BLaER1 (cell line): Measurements from ENCODE around the gene CTPS1.

Experiments
- H3K27ac ChIP-seq: shearing (Covaris generic); formaldehyde crosslinking; 2 replicates; pipeline ENCODE4 v1.8.1; 2022
- H3K27me3 ChIP-seq: shearing (Covaris generic); formaldehyde crosslinking; 2 replicates; pipeline ENCODE4 v1.8.1; 2022
- H3K36me3 ChIP-seq: shearing (Covaris generic); formaldehyde crosslinking; 2 replicates; pipeline ENCODE4 v1.8.1; 2022
- H3K4me1 ChIP-seq: shearing (Covaris generic); formaldehyde crosslinking; 2 replicates; pipeline ENCODE4 v1.8.1; 2022
- H3K4me2 ChIP-seq: shearing (Covaris generic); formaldehyde crosslinking; 2 replicates; pipeline ENCODE4 v1.8.1; 2022
- H3K4me3 ChIP-seq: shearing (Covaris generic); formaldehyde crosslinking; 2 replicates; pipeline ENCODE4 v1.8.1; 2022
- H3K9ac ChIP-seq: shearing (Covaris generic); formaldehyde crosslinking; 2 replicates; pipeline ENCODE4 v1.8.1; 2022
- H3K9me3 ChIP-seq: shearing (Covaris generic); formaldehyde crosslinking; 2 replicates; pipeline ENCODE4 v1.8.1; 2022
- H4K20me1 ChIP-seq: shearing (Covaris generic); formaldehyde crosslinking; 2 replicates; pipeline ENCODE4 v1.8.1; 2022
- Cebpa-rat ChIP-seq: shearing (Covaris generic); IDR thresholded peaks from 2 replicates; pipeline ENCODE4 v1.8.1; 2022

The CTPS1 gene

DNA sequence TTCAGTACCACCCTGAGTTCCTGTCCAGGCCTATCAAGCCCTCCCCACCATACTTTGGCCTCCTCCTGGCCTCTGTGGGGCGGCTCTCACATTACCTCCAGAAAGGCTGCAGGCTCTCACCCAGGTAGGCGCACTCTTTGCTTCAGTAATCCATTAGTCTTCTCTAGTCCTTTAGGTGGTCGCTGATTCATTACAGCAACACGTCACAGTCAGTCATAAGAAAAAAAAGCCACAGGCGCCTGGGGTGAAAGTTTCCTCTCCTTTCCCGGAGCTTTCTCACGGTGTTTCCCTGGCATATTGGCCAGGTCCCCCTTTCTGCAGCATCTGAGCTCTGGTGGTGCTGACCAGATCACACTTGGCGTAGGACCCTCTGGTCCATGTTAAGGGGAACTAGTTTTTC is 30.0 kb downstream of the CTPS1 start:
- Histone ChIP-seq H3K27me3 (no peaks in the 10 kb centered on the region), H3K27ac (peak overlapping the region; percentile 99), H3K4me1 (peaks cover 95% of the 10 kb centered on the region), H3K9me3 (no peaks in the 10 kb centered on the region), H3K4me2 (peak overlapping the region; percentile 79), H4K20me1 (no peaks in the 10 kb centered on the region), H3K4me3 (no peak overlapping the region), H3K9ac (0 out of 2 replicates have a peak overlapping the region, but pooled peaks have one; percentile 17), H3K36me3 (peaks cover 99% of the 10 kb centered on the region)
- no peak for TF ChIP-seq Cebpa-rat

DNA sequence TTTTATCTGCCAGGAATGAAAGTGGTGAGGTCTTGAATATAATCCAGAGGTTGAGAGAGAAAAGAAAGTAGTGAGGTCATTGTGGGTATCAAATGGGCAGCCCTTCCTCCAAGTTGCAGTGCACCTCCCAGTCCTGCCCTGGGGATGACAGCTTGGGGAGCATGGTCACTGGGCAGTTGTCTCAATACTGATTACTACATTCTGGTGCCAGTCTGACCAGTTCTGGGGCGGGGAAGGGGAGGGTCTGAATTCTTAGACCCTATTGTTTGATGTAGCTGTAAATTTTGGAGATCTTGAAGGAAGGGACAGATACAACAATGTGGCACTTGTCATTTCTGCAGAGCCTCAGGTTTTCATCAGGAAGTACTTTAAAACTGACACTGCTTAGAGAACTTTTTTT is 30.8 kb downstream of the CTPS1 start:
- no peak for TF ChIP-seq Cebpa-rat
- Histone ChIP-seq H3K9ac (0 out of 2 replicates have a peak overlapping the region, but pooled peaks have one; percentile 17), H3K4me1 (peaks cover 95% of the 10 kb centered on the region), H3K4me2 (peak overlapping the region; percentile 79), H3K9me3 (no peaks in the 10 kb centered on the region), H3K27me3 (no peaks in the 10 kb centered on the region), H4K20me1 (no peaks in the 10 kb centered on the region), H3K36me3 (peaks cover 90% of the 10 kb centered on the region), H3K4me3 (no peak overlapping the region), H3K27ac (peak overlapping the region; percentile 99)

DNA sequence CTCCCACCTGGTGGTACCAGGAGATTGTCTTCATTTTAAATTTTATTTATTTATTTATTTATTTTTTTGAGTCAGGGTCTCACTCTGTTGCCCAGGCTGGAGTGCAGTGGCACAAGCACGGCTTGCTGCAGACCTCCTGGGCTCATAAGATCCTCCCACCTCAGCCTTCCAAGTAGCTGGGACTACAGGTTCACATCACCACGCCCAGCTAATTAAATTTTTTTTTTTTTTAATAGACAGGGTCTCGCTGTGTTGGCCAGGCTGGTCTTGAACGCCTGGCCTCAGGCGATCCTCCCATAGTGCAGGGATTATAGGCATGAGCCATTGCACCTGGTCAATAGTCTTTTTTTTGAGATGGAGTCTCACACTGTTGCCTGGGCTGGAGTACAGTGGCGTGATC is 33.5 kb downstream of the CTPS1 start:
- H3K36me3 ChIP-seq, result peaks cover 82% of the 10 kb centered on the region

DNA sequence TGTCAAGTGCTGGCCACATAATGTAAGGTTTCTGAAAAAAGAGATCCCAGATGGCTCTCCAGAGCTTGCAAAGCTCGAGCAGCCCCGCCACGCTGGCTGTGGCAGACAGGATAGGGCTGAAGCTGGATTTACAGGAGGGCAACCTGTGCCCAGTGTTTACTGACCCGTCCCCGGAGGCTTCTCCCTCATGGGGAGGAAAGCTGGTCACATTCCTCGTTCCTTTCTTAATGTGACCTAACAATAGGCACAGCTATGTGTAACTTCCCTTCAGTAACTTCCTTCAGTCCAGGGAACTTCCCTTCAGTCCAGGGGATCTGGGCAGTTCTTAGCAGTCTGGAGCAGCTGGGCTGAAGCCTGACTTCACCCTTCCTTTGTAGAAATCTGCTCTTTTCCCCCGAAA is 34.3 kb downstream of the CTPS1 start:
- 0 out of 2 replicates have a peak overlapping the region, but pooled peaks have one; percentile 34 for H3K4me3 ChIP-seq
- H3K27ac ChIP-seq, result peak overlapping the region; percentile 99
- H3K4me1 ChIP-seq, result peaks cover 100% of the 10 kb centered on the region
- H3K27me3 ChIP-seq, result no peaks in the 10 kb centered on the region
- peak overlapping the region; percentile 85 for H3K9ac ChIP-seq
- H3K36me3 ChIP-seq, result peaks cover 81% of the 10 kb centered on the region
- H3K4me2 ChIP-seq, result peak overlapping the region; percentile 79
- H3K9me3 ChIP-seq, result no peaks in the 10 kb centered on the region
- H4K20me1 ChIP-seq, result no peaks in the 10 kb centered on the region
- TF ChIP-seq Cebpa-rat, result no peak

More for the DNA sequence above, 33.5 kb downstream of the CTPS1 start:
- no peaks in the 10 kb centered on the region for H3K9me3 ChIP-seq
- H4K20me1 ChIP-seq, result no peaks in the 10 kb centered on the region
- H3K4me2 ChIP-seq, result peak overlapping the region; percentile 79
- no peak overlapping the region for H3K4me3 ChIP-seq
- peak overlapping the region; percentile 85 for H3K9ac ChIP-seq
- H3K27ac ChIP-seq, result peak overlapping the region; percentile 99
- H3K27me3 ChIP-seq, result no peaks in the 10 kb centered on the region
- H3K4me1 ChIP-seq, result peaks cover 95% of the 10 kb centered on the region
- TF ChIP-seq Cebpa-rat, result no peak

DNA sequence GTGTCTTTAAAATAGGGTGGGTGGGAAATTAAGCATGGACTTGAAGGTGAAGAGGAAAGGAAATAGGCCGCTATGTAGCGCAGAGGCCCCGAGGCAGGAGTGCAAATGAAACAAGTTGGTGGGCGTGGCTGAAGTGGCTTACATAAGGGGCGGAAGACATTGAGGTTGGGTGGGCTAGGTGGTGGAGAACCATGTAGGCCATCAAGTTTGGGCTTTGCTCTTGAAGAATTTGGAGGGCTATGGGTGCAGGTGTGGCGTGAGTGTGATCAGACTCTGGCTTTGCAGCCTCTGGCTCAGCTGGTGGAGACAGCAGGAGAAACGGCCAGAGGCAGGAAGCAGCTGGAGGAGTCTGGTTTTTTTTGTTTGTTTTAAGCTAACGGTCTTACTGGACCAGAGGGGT is 35.4 kb downstream of the CTPS1 start:
- peaks cover 100% of the 10 kb centered on the region for H3K4me1 ChIP-seq
- no peak for TF ChIP-seq Cebpa-rat
- peak overlapping the region; percentile 85 for H3K9ac ChIP-seq
- H4K20me1 ChIP-seq, result no peaks in the 10 kb centered on the region
- peak overlapping the region; percentile 99 for H3K27ac ChIP-seq
- H3K9me3 ChIP-seq, result no peaks in the 10 kb centered on the region
- peak overlapping the region; percentile 79 for H3K4me2 ChIP-seq
- H3K36me3 ChIP-seq, result peaks cover 75% of the 10 kb centered on the region
- peak overlapping the region; percentile 34; the same call in 1 of the 2 replicates for H3K4me3 ChIP-seq
- H3K27me3 ChIP-seq, result no peaks in the 10 kb centered on the region

DNA sequence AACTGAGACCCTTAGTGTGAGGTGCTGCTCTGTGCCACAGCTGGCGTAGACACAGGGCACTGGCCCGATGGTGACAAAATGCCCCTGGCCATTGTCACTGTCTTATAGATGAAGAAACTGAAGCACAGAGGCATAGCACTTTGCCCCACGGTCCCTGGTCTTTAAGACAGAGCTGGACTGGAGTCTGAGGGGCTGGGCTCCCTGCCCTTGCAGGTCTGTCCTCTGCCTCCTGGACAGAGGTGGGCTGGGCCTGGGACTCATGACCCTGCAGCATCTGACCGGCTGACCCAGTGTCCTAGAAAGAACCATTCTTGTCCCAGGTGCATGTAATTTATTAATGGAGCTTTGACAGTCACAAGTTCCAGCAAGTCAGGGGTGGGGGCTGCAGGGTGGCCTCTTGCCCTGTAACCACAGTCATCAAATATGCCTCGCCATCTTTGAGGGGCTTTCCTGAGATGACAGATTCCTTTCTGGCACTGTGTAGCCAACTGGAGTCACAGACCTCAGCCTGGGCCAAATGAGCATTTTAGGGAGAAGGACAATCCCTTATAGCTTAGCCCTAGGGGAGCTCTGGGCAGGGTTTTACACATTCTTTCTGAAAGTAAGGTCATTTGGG is 35.9 kb downstream of the CTPS1 start:
- Histone ChIP-seq H3K4me1 (peaks cover 100% of the 10 kb centered on the region), H3K4me2 (peak overlapping the region; percentile 79), H3K4me3 (peak overlapping the region; percentile 29), H3K27me3 (no peaks in the 10 kb centered on the region), H3K36me3 (peaks cover 75% of the 10 kb centered on the region), H3K9ac (peak overlapping the region; percentile 85), H4K20me1 (no peaks in the 10 kb centered on the region), H3K9me3 (no peaks in the 10 kb centered on the region), H3K27ac (peak overlapping the region; percentile 99)
- no peak for TF ChIP-seq Cebpa-rat

DNA sequence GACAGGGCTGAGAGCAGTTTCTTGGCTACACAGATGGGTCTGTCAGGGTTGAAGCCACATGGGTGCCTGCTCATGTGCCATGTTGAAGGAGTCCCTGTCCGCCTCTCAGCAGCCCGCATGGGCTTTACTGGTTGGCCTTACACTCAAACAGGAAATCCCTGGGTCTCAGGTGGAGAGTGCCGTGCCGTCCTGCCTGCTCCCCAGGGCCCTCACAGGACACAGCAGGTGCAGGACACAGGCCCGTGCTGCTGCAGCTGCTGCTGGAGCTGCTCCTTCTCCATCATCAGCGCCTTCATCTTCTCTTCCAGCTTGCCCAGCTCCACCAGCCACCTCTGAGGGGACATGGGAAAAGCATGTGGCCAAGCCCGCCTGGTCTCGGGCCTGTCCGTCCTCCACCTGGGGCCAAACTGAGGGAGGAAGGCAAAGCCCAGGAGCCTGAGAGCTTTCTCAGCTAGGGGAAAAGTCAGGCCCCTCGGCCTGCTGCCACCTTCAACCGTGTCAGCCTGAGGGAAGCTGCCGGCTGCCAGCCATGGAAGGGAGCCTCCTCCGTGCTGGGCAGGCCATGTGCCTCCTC is 36.5 kb downstream of the CTPS1 start:
- Histone ChIP-seq H3K9me3 (no peaks in the 10 kb centered on the region), H3K9ac (peak overlapping the region; percentile 85), H3K4me2 (peak overlapping the region; percentile 79), H3K27me3 (no peaks in the 10 kb centered on the region), H3K4me1 (peaks cover 100% of the 10 kb centered on the region), H3K27ac (peak overlapping the region; percentile 99), H3K4me3 (0 out of 2 replicates have a peak overlapping the region, but pooled peaks have one; percentile 15), H4K20me1 (no peaks in the 10 kb centered on the region), H3K36me3 (peaks cover 72% of the 10 kb centered on the region)
- no peak for TF ChIP-seq Cebpa-rat

DNA sequence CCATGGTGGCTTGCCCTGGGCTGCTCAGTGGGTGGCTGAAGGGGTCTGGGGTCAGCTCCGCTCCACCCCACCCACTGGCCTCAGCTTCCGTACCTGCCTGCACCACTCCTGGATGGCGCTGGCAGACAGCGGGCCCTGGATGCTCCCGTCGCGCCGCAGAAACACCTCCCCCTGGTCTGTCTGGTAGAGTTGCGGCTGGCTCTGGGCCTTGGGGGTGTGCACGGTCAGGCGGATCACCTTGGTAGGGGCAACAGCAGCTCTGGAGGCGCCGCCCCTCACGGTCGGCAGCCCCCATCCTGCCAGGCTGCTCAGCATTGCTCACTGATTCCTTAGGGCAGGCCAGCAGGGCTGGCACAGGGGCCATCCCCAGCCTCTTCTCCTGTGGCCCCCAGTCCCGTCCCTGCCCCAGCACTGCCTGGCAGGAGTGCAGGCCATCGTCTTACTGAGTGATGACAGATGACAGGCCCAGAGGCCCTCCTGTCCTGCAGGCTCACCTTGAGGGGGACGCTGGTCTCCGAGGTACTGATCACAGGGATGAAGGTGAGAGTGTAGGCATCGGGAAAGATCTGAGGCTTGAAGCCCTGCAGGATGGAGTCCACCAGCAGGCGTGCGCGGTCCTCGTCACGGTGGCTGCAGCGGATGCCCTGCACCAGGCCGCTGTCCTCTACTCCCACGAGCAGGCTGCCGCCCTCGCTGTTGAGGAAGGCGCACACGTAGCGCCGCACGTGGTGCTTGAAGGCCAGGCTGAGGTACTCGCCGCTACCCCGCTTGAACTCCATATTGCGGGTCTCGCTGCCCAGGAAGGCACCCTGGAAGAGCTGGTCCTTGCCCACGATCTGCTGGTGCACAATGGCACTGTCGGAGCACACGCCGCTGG is 37.9 kb downstream of the CTPS1 start:
- Histone ChIP-seq H3K4me1 (peaks cover 100% of the 10 kb centered on the region), H4K20me1 (no peaks in the 10 kb centered on the region), H3K4me2 (peak overlapping the region; percentile 79), H3K36me3 (peaks cover 64% of the 10 kb centered on the region), H3K27ac (peak overlapping the region; percentile 99), H3K9ac (peak overlapping the region; percentile 85), H3K27me3 (no peaks in the 10 kb centered on the region), H3K4me3 (no peak overlapping the region), H3K9me3 (no peaks in the 10 kb centered on the region)
- no peak for TF ChIP-seq Cebpa-rat

DNA sequence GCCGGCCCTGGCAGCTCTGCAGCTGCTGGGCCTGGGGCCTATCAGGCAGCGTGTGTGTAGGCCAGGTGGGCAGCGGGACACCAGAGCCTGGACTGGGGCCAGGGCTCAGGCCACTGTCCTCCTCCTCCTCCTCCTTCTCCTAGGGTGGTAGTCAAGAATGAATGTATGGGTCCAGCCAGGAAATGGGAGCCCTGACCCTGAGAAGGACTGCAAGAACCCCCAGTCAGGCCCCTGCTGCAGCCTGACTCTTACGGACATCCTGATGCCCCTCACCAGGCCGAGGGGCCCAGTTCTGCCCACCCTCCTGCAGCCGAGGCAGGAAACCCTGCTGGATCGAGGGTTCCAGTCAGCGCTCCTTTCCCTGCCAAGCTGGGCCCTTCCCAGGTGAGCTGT is 38.5 kb downstream of the CTPS1 start:
- Histone ChIP-seq H3K4me1 (peaks cover 100% of the 10 kb centered on the region), H3K4me2 (peak overlapping the region; percentile 79), H3K9me3 (no peaks in the 10 kb centered on the region), H3K4me3 (no peak overlapping the region), H3K9ac (peak overlapping the region; percentile 85), H3K27ac (peak overlapping the region; percentile 99), H4K20me1 (no peaks in the 10 kb centered on the region), H3K36me3 (peaks cover 60% of the 10 kb centered on the region), H3K27me3 (no peaks in the 10 kb centered on the region)
- TF ChIP-seq Cebpa-rat, result no peak
